Trophoblast cell (in vitro differentiated cells and primary cell): ENCODE measurements around the gene MAGI2.

Experiments used
- DNase-seq, 2 donors: peaks; one replicate each; pipeline ENCODE4 v3.0.0-alpha.2; 2016
- H2AFZ ChIP-seq: 2 replicates; pipeline ENCODE4 v1.6.1; 2013; ENCODE audit warnings: low read length, moderate library complexity, mild to moderate bottlenecking; ENCODE audit not compliant: insufficient read depth, poor library complexity
- H2AK5ac ChIP-seq: 2 replicates; pipeline ENCODE4 v1.6.1; 2013; ENCODE audit warnings: mild to moderate bottlenecking, low read length
- H2BK120ac ChIP-seq: 2 replicates; pipeline ENCODE4 v1.6.1; 2013; ENCODE audit warnings: low read length, mild to moderate bottlenecking, moderate library complexity; ENCODE audit not compliant: insufficient read depth, poor library complexity
- H2BK12ac ChIP-seq: 2 replicates; pipeline ENCODE4 v1.6.1; 2013; ENCODE audit warnings: mild to moderate bottlenecking, low read length, moderate library complexity
- H2BK5ac ChIP-seq: 2 replicates; pipeline ENCODE4 v1.6.1; 2013; ENCODE audit warnings: low read length, low read depth, moderate library complexity, mild to moderate bottlenecking; ENCODE audit not compliant: poor library complexity
- H3K14ac ChIP-seq: 2 replicates; pipeline ENCODE4 v1.6.1; 2013; ENCODE audit warnings: mild to moderate bottlenecking, low read length
- H3K18ac ChIP-seq: 2 replicates; pipeline ENCODE4 v1.6.1; 2013; ENCODE audit warnings: mild to moderate bottlenecking, low read length
- H3K23ac ChIP-seq: 2 replicates; pipeline ENCODE4 v1.6.1; 2013; ENCODE audit warnings: low read length
- H3K27ac ChIP-seq: 2 replicates; pipeline ENCODE4 v1.5.1; 2013; ENCODE audit warnings: low read depth, mild to moderate bottlenecking, inconsistent platforms, low read length, moderate library complexity
- H3K27me3 ChIP-seq: 2 replicates; pipeline ENCODE4 v1.6.1; 2013; ENCODE audit warnings: inconsistent platforms, mild to moderate bottlenecking, low read length, moderate library complexity; ENCODE audit not compliant: insufficient read depth
- H3K36me3 ChIP-seq, 2 experiments: 1 replicate in 1 of 2; 2 replicates in 1 of 2; pipeline ENCODE4 v1.6.1; 2013; ENCODE audit warnings: low read length in 2 of 2, mild to moderate bottlenecking in 2 of 2, moderate library complexity in 1 of 2; ENCODE audit not compliant: insufficient read depth in 2 of 2, control insufficient read depth in 1 of 2
- H3K4ac ChIP-seq: 2 replicates; pipeline ENCODE4 v1.6.1; 2013; ENCODE audit warnings: low read depth, mild to moderate bottlenecking, low read length, moderate library complexity
- H3K4me1 ChIP-seq, 2 experiments: 1 replicate in 1 of 2; 2 replicates in 1 of 2; pipeline ENCODE4 v1.6.1; 2013; ENCODE audit warnings: low read length in 2 of 2, mild to moderate bottlenecking in 2 of 2, moderate library complexity in 1 of 2; ENCODE audit not compliant: insufficient read depth in 2 of 2, control insufficient read depth in 1 of 2
- H3K4me2 ChIP-seq: 2 replicates; pipeline ENCODE4 v1.6.1; 2013; ENCODE audit warnings: inconsistent platforms, mild to moderate bottlenecking, low read length, moderate library complexity
- H3K4me3 ChIP-seq: 2 replicates; pipeline ENCODE4 v1.5.1; 2013; ENCODE audit warnings: mild to moderate bottlenecking, low read depth, low read length, inconsistent platforms
- H3K79me1 ChIP-seq: one replicate; pipeline ENCODE4 v1.6.1; 2013; ENCODE audit warnings: low read length
- H3K79me2 ChIP-seq: 2 replicates; pipeline ENCODE4 v1.6.1; 2013; ENCODE audit warnings: low read length, mild to moderate bottlenecking; ENCODE audit not compliant: control insufficient read depth, insufficient read depth, poor library complexity
- H3K9ac ChIP-seq: 2 replicates; pipeline ENCODE4 v1.6.1; 2013; ENCODE audit warnings: mild to moderate bottlenecking, low read length
- H3K9me3 ChIP-seq: 2 replicates; pipeline ENCODE4 v1.6.1; 2013; ENCODE audit warnings: low read depth, mild to moderate bottlenecking, control low read depth, inconsistent platforms, low read length; ENCODE audit not compliant: insufficient read depth
- H4K12ac ChIP-seq: 2 replicates; pipeline ENCODE4 v1.6.1; 2013; ENCODE audit warnings: low read depth, mild to moderate bottlenecking, low read length, moderate library complexity
- H4K8ac ChIP-seq: 2 replicates; pipeline ENCODE4 v1.6.1; 2013; ENCODE audit warnings: low read depth, mild to moderate bottlenecking, low read length, moderate library complexity
- H4K91ac ChIP-seq: one replicate; pipeline ENCODE4 v1.6.1; 2013; ENCODE audit warnings: low read depth, mild to moderate bottlenecking, low read length, moderate library complexity
- WGBS: extraction: QIAGEN DNeasy Blood & Tissue Kit; methylation state at CpG from one replicate; pipeline ENCODE4 v1.1.7; 2013; ENCODE audit warnings: missing lambda C conversion rate; ENCODE audit not compliant: insufficient read length, insufficient coverage; ENCODE audit errors: extremely low coverage; 5-methylcytosine and 5-hydroxymethylcytosine counted together

MAGI2 gene

GRCh38 chr7:79009647-79010046 lies 443.8 kb downstream of the MAGI2 start:
- H3K79me1 ChIP-seq: no peaks in the 10 kb centered on the region
- no peaks in the 10 kb centered on the region for H3K36me3 ChIP-seq
- H2AK5ac ChIP-seq: no peak overlapping the region
- H4K91ac ChIP-seq: no peak overlapping the region
- no peak overlapping the region for H3K23ac ChIP-seq
- no peak overlapping the region for H2AFZ ChIP-seq
- H3K4me3 ChIP-seq: no peak overlapping the region
- no peak overlapping the region for H2BK12ac ChIP-seq
- no peak overlapping the region for H2BK120ac ChIP-seq
- H2BK5ac ChIP-seq: no peak overlapping the region
- no peak for DNase-seq
- H3K9ac ChIP-seq: no peak overlapping the region
- H3K9me3 ChIP-seq: no peaks in the 10 kb centered on the region
- no peak overlapping the region for H3K18ac ChIP-seq
- no peaks in the 10 kb centered on the region for H3K4me1 ChIP-seq
- H3K27ac ChIP-seq: no peak overlapping the region
- H3K27me3 ChIP-seq: no peaks in the 10 kb centered on the region
- H3K4ac ChIP-seq: no peak overlapping the region
- no peak overlapping the region for H4K12ac ChIP-seq
- H3K79me2 ChIP-seq: no peaks in the 10 kb centered on the region
- H3K14ac ChIP-seq: no peak overlapping the region
- no peak overlapping the region for H4K8ac ChIP-seq
- H3K4me2 ChIP-seq: no peak overlapping the region

- Histone ChIP-seq H3K27me3 (no peaks in the 10 kb centered on the region), H4K12ac (no peak overlapping the region), H3K27ac (no peak overlapping the region), H3K18ac (no peak overlapping the region), H3K9ac (no peak overlapping the region), H3K79me1 (no peaks in the 10 kb centered on the region), H2AK5ac (no peak overlapping the region), H3K36me3 (no peaks in the 10 kb centered on the region), H3K23ac (no peak overlapping the region), H2BK12ac (no peak overlapping the region), H3K4ac (no peak overlapping the region), H3K4me3 (no peak overlapping the region), H3K4me2 (no peak overlapping the region), H2AFZ (no peak overlapping the region), H4K91ac (no peak overlapping the region), H2BK5ac (no peak overlapping the region), H3K4me1 (no peaks in the 10 kb centered on the region), H2BK120ac (no peak overlapping the region), H4K8ac (no peak overlapping the region), H3K14ac (no peak overlapping the region), H3K9me3 (no peaks in the 10 kb centered on the region), H3K79me2 (no peaks in the 10 kb centered on the region)
- no peak for DNase-seq
- WGBS: no CpG with 5 or more reads among the region's 1 CpG
Measured at GRCh38 chr7:79008786-79009185, 444.7 kb downstream of the MAGI2 start.

DNA sequence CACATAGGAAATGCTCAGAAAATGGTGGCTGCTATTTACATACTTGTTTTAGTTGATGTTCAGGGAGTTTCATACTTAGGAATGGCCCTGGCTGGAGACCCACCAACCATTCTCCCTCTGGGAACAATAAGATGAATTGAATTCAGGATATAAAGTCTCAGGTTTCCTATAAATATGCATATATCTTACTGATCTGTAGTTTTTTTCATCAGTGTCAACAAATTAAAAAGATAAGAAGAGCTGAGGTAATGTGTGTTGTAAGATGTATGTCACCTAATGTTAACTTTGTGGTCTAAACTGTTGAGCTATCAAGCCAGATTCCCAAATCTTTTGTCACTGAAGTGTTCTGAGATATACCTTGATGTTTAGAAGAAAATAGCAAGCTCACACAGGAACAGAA lies 457.5 kb downstream of the MAGI2 start:
- H3K18ac ChIP-seq: no peak overlapping the region
- no peak overlapping the region for H4K12ac ChIP-seq
- DNase-seq: no peak
- no peaks in the 10 kb centered on the region for H3K4me1 ChIP-seq
- H3K4ac ChIP-seq: no peak overlapping the region
- H3K9me3 ChIP-seq: no peaks in the 10 kb centered on the region
- no peak overlapping the region for H3K27ac ChIP-seq
- no peak overlapping the region for H4K91ac ChIP-seq
- H3K27me3 ChIP-seq: no peaks in the 10 kb centered on the region
- H2BK120ac ChIP-seq: no peak overlapping the region
- H3K36me3 ChIP-seq: no peaks in the 10 kb centered on the region
- H3K4me2 ChIP-seq: no peak overlapping the region
- no peaks in the 10 kb centered on the region for H3K79me1 ChIP-seq
- no peak overlapping the region for H2AFZ ChIP-seq
- H3K23ac ChIP-seq: no peak overlapping the region
- no peak overlapping the region for H2AK5ac ChIP-seq
- H3K79me2 ChIP-seq: no peaks in the 10 kb centered on the region
- H3K14ac ChIP-seq: no peak overlapping the region
- no peak overlapping the region for H3K9ac ChIP-seq
- no peak overlapping the region for H4K8ac ChIP-seq
- H2BK12ac ChIP-seq: no peak overlapping the region
- no peak overlapping the region for H3K4me3 ChIP-seq
- H2BK5ac ChIP-seq: no peak overlapping the region

DNA sequence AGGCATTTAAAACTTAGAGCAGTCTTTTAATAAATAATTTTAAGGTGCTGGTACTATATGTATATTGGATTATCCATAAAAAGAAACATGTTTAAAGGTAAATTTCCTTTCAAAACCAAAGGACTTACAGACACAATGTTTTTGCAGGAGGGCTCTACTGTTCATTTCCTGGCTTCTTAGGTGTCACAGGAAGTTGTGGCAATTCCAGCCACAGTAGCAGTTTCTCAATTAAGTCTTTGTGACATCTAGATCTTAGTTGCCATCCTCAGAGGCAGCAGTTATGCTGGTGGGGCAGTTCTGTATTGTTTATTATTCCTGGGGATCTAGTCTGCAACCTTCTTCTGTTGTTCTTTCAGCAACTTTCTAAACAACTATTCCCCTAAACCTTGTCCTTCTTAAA lies 460.1 kb downstream of the MAGI2 start:
- Histone ChIP-seq H3K23ac (no peak overlapping the region), H3K4me3 (no peak overlapping the region), H2BK12ac (no peak overlapping the region), H2AFZ (no peak overlapping the region), H3K4me1 (no peaks in the 10 kb centered on the region), H3K27me3 (no peaks in the 10 kb centered on the region), H4K8ac (no peak overlapping the region), H3K36me3 (no peaks in the 10 kb centered on the region), H2AK5ac (no peak overlapping the region), H2BK120ac (no peak overlapping the region), H2BK5ac (no peak overlapping the region), H4K91ac (no peak overlapping the region), H3K27ac (no peak overlapping the region), H3K18ac (no peak overlapping the region), H3K9me3 (no peaks in the 10 kb centered on the region), H3K4ac (no peak overlapping the region), H3K79me1 (no peaks in the 10 kb centered on the region), H3K79me2 (no peaks in the 10 kb centered on the region), H3K4me2 (no peak overlapping the region), H4K12ac (no peak overlapping the region), H3K9ac (no peak overlapping the region), H3K14ac (no peak overlapping the region)
- no peak for DNase-seq

- Histone ChIP-seq H3K9ac (no peak overlapping the region), H3K14ac (no peak overlapping the region), H2AK5ac (no peak overlapping the region), H3K79me2 (no peaks in the 10 kb centered on the region), H3K4me2 (no peak overlapping the region), H2BK5ac (no peak overlapping the region), H4K8ac (no peak overlapping the region), H3K79me1 (no peaks in the 10 kb centered on the region), H3K18ac (no peak overlapping the region), H3K27me3 (no peaks in the 10 kb centered on the region), H2AFZ (no peak overlapping the region), H4K91ac (no peak overlapping the region), H2BK12ac (no peak overlapping the region), H3K27ac (no peak overlapping the region), H3K9me3 (no peaks in the 10 kb centered on the region), H2BK120ac (no peak overlapping the region), H3K36me3 (no peaks in the 10 kb centered on the region), H3K4me3 (no peak overlapping the region), H3K23ac (no peak overlapping the region), H3K4me1 (no peaks in the 10 kb centered on the region), H4K12ac (no peak overlapping the region), H3K4ac (no peak overlapping the region)
- peak in 1 of 2 donors; percentile 3 for DNase-seq
- WGBS: no CpG with 5 or more reads among the region's 3 CpGs
Measured at GRCh38 chr7:78985509-78985908, 468.0 kb downstream of the MAGI2 start.
